DOHH2 (cell line): ENCODE results near the gene DUS3L.

ENCODE experiments used
- H3F3A ChIP-seq: fragments of 200-600 bp; sonication (generic), shearing (Covaris generic); 2 replicates; pipeline ENCODE4 v1.6.0; 2016; ENCODE audit warnings: antibody characterized with exemption, mild to moderate bottlenecking; ENCODE audit not compliant: control insufficient read depth, insufficient read depth
- H3K27ac ChIP-seq: fragments of 200-600 bp; sonication (generic); 2 replicates; pipeline ENCODE4 v1.5.1; 2014; ENCODE audit warnings: low read depth, mild to moderate bottlenecking, low read length, moderate library complexity
- H3K27me3 ChIP-seq: fragments of 200-600 bp; sonication (generic); 2 replicates; pipeline ENCODE4 v1.6.1; 2014; ENCODE audit warnings: mild to moderate bottlenecking, low read length, mixed read lengths; ENCODE audit not compliant: control insufficient read depth
- H3K36me3 ChIP-seq: fragments of 200-600 bp; sonication (generic); 2 replicates; pipeline ENCODE4 v1.6.1; 2014; ENCODE audit warnings: mild to moderate bottlenecking, low read length, moderate library complexity, mixed read lengths; ENCODE audit not compliant: control insufficient read depth
- H3K4me1 ChIP-seq: fragments of 200-600 bp; sonication (generic); 2 replicates; pipeline ENCODE4 v1.6.1; 2014; ENCODE audit warnings: mild to moderate bottlenecking, low read length, mixed read lengths; ENCODE audit not compliant: control insufficient read depth
- H3K4me2 ChIP-seq: fragments of 200-600 bp; sonication (generic); 2 replicates; pipeline ENCODE4 v1.6.0; 2014; ENCODE audit warnings: mild to moderate bottlenecking, low read length, moderate library complexity
- H3K4me3 ChIP-seq: fragments of 200-600 bp; sonication (generic); 2 replicates; pipeline ENCODE4 v1.5.1; 2014; ENCODE audit warnings: mild to moderate bottlenecking, low read length, mixed read lengths
- H3K79me2 ChIP-seq: fragments of 200-600 bp; sonication (generic); 2 replicates; pipeline ENCODE4 v1.6.1; 2014; ENCODE audit warnings: mild to moderate bottlenecking, low read length, mixed read lengths; ENCODE audit not compliant: control insufficient read depth
- H3K9me2 ChIP-seq: fragments of 200-600 bp; sonication (generic); replicated peaks from 2 replicates; pipeline ENCODE4 v1.6.1; 2014; ENCODE audit warnings: mild to moderate bottlenecking, low read length, mixed read lengths; ENCODE audit not compliant: control insufficient read depth
- H3K9me3 ChIP-seq: fragments of 200-600 bp; sonication (generic); 2 replicates; pipeline ENCODE4 v1.6.1; 2014; ENCODE audit warnings: antibody characterized with exemption, low read length, mixed read lengths; ENCODE audit not compliant: control insufficient read depth, insufficient read depth
- H4K20me1 ChIP-seq: fragments of 200-600 bp; sonication (generic); 2 replicates; pipeline ENCODE4 v1.6.0; 2014; ENCODE audit warnings: low read depth, mild to moderate bottlenecking, antibody characterized with exemption, low read length, moderate library complexity; ENCODE audit not compliant: control insufficient read depth, insufficient read depth
- CTCF ChIP-seq: fragments of 200-600 bp; sonication (generic); IDR thresholded peaks from one replicate; pipeline ENCODE4 v1.5.1; 2014; ENCODE audit warnings: antibody characterized with exemption, mild to moderate bottlenecking, low read depth, low read length; ENCODE audit not compliant: poor library complexity, severe bottlenecking
- EZH2phosphoT487 ChIP-seq: fragments of 200-600 bp; sonication (generic); IDR thresholded peaks from 2 replicates; pipeline ENCODE4 v1.6.1; 2017; ENCODE audit warnings: borderline replicate concordance, mild to moderate bottlenecking, antibody characterized with exemption, low read length, moderate library complexity, mixed read lengths

Gene DUS3L

GRCh38 chr19:5838353-5839064 is 47.5 kb upstream of the DUS3L start:
- Histone ChIP-seq H3K4me2 (no peak overlapping the region), H3K9me2 (no peaks in the 10 kb centered on the region), H3K4me1 (no peaks in the 10 kb centered on the region; the same call in 1 of the 2 replicates), H3F3A (no peaks in the 10 kb centered on the region), H3K4me3 (no peak overlapping the region), H3K36me3 (no peaks in the 10 kb centered on the region), H3K27ac (no peak overlapping the region), H3K9me3 (no peaks in the 10 kb centered on the region), H3K27me3 (no peaks in the 10 kb centered on the region), H4K20me1 (no peaks in the 10 kb centered on the region), H3K79me2 (no peaks in the 10 kb centered on the region)
- TF ChIP-seq EZH2phosphoT487 (no peak), CTCF (no peak)

GRCh38 chr19:5837761-5838352 is 46.9 kb upstream of the DUS3L start:
- TF ChIP-seq EZH2phosphoT487, result no peak
- H3K79me2 ChIP-seq, result no peaks in the 10 kb centered on the region
- H4K20me1 ChIP-seq, result no peaks in the 10 kb centered on the region
- no peaks in the 10 kb centered on the region for H3K9me2 ChIP-seq
- no peaks in the 10 kb centered on the region for H3F3A ChIP-seq
- no peaks in the 10 kb centered on the region for H3K36me3 ChIP-seq
- no peaks in the 10 kb centered on the region for H3K27me3 ChIP-seq
- H3K27ac ChIP-seq, result no peak overlapping the region
- H3K4me2 ChIP-seq, result no peak overlapping the region
- no peak overlapping the region for H3K4me3 ChIP-seq
- H3K4me1 ChIP-seq, result no peaks in the 10 kb centered on the region; the same call in 1 of the 2 replicates
- H3K9me3 ChIP-seq, result no peaks in the 10 kb centered on the region

GRCh38 chr19:5832527-5833216 is 41.7 kb upstream of the DUS3L start:
- Histone ChIP-seq H3K9me2 (no peaks in the 10 kb centered on the region), H3K4me3 (no peak overlapping the region), H3K36me3 (no peaks in the 10 kb centered on the region), H3K27me3 (peaks cover 14% of the 10 kb centered on the region), H3K4me2 (no peak overlapping the region), H3K27ac (no peak overlapping the region), H3K4me1 (peaks cover 13% of the 10 kb centered on the region), H3F3A (no peaks in the 10 kb centered on the region), H3K9me3 (no peaks in the 10 kb centered on the region), H3K79me2 (no peaks in the 10 kb centered on the region), H4K20me1 (no peaks in the 10 kb centered on the region)
- no peak for TF ChIP-seq CTCF
- no peak for TF ChIP-seq EZH2phosphoT487

GRCh38 chr19:5832061-5832460 is 41.1 kb upstream of the DUS3L start:
- Histone ChIP-seq H3K4me3 (no peak overlapping the region), H3K9me2 (no peaks in the 10 kb centered on the region), H3K27me3 (peaks cover 18% of the 10 kb centered on the region), H3F3A (no peaks in the 10 kb centered on the region), H3K27ac (no peak overlapping the region), H3K4me2 (no peak overlapping the region), H3K79me2 (no peaks in the 10 kb centered on the region), H4K20me1 (no peaks in the 10 kb centered on the region), H3K4me1 (peaks cover 16% of the 10 kb centered on the region), H3K36me3 (no peaks in the 10 kb centered on the region), H3K9me3 (no peaks in the 10 kb centered on the region)
- TF ChIP-seq EZH2phosphoT487, result no peak
